NT2/D1 (cell line): ENCODE results near the gene TENM3.

ENCODE experiments used
- YY1 ChIP-seq: IDR thresholded peaks from 2 replicates; pipeline ENCODE4 v1.6.1; 2011; ENCODE audit not compliant: insufficient read length, insufficient read depth
- ZNF274 ChIP-seq: IDR thresholded peaks from 2 replicates; pipeline ENCODE4 v1.6.1; 2011; ENCODE audit warnings: mild to moderate bottlenecking, low read depth, low read length

GRCh38 chr4:182221987-182222386 is 21.2 kb upstream of the TENM3 start:
- TF ChIP-seq ZNF274 = no peak
- TF ChIP-seq YY1 = no peak
